ENCODE data around the gene SPAG16. TPM values are rescaled to one million over a fixed set of nuclear protein-coding genes. Genes with fewer than 3 reads are reported as not detected.

SPAG16 gene
- polyA plus RNA-seq, 2 of the 4 experiments (the other 2 are of a cell fraction): 19.1 to 27.6 TPM

DNA sequence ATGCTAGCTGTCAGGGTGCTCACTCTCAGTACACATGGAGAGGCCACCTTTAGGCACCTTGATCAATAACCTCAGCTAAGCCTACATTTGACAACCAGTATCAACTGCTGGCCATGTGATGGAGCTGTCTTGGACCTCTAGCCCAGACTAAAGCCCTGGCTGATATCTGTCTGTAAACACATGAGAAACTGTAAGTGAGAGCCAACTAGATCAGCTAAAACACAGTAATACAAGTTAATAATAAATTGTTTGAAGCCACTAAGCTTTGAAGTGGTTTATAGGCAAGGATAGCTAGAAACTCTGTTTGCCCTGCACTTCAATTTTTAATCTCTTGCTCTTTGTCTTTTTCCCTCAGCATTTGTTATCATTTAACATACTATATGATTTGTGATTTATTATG lies 407.1 kb downstream of the SPAG16 start:
- Histone ChIP-seq H3K4me2 (no peak overlapping the region), H3K4me1 (no peaks in the 10 kb centered on the region), H3K9me3 (no peaks in the 10 kb centered on the region), H3K4me3 (no peak overlapping the region), H3K27ac (no peak overlapping the region)
- ChIA-PET POLR2A (no interaction called here), CTCF (no interaction called here)
- ATAC-seq: no peak
- DNase-seq (ENCODE audit: low read depth in 1 of 2, low spot score in 1 of 2): no peak
- TF ChIP-seq, protein P1, sequence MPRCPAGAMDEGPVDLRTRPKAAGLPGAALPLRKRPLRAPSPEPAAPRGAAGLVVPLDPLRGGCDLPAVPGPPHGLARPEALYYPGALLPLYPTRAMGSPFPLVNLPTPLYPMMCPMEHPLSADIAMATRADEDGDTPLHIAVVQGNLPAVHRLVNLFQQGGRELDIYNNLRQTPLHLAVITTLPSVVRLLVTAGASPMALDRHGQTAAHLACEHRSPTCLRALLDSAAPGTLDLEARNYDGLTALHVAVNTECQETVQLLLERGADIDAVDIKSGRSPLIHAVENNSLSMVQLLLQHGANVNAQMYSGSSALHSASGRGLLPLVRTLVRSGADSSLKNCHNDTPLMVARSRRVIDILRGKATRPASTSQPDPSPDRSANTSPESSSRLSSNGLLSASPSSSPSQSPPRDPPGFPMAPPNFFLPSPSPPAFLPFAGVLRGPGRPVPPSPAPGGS (IDR thresholded peaks at IDR 0.05): no peak
- TF ChIP-seq ZFP36 (IDR thresholded peaks at IDR 0.05; ENCODE audit: borderline replicate concordance, partially characterized antibody) (no peak), SREBF2 (IDR thresholded peaks at IDR 0.05) (no peak), NR3C1 (IDR thresholded peaks at IDR 0.05) (no peak), CHD4 (IDR thresholded peaks at IDR 0.05; ENCODE audit: borderline replicate concordance) (no peak), KDM1A (IDR thresholded peaks at IDR 0.05; ENCODE audit: low read depth) (no peak), MYC (IDR thresholded peaks at IDR 0.05; ENCODE audit: borderline replicate concordance, low read length) (no peak), SMC3 (IDR thresholded peaks at IDR 0.05) (no peak), RCOR1 (IDR thresholded peaks at IDR 0.05; ENCODE audit: low read depth, low read length) (no peak), RAD21 (conservative IDR thresholded peaks at IDR 0.05 in 1 of 2, IDR thresholded peaks at IDR 0.05 in 1 of 2) (no peak), HOXB5 (CRISPR knock-in tag; IDR thresholded peaks at IDR 0.05) (no peak), TFCP2L1 (CRISPR knock-in tag; IDR thresholded peaks at IDR 0.05) (no peak)
- TF ChIP-seq, protein P2, sequence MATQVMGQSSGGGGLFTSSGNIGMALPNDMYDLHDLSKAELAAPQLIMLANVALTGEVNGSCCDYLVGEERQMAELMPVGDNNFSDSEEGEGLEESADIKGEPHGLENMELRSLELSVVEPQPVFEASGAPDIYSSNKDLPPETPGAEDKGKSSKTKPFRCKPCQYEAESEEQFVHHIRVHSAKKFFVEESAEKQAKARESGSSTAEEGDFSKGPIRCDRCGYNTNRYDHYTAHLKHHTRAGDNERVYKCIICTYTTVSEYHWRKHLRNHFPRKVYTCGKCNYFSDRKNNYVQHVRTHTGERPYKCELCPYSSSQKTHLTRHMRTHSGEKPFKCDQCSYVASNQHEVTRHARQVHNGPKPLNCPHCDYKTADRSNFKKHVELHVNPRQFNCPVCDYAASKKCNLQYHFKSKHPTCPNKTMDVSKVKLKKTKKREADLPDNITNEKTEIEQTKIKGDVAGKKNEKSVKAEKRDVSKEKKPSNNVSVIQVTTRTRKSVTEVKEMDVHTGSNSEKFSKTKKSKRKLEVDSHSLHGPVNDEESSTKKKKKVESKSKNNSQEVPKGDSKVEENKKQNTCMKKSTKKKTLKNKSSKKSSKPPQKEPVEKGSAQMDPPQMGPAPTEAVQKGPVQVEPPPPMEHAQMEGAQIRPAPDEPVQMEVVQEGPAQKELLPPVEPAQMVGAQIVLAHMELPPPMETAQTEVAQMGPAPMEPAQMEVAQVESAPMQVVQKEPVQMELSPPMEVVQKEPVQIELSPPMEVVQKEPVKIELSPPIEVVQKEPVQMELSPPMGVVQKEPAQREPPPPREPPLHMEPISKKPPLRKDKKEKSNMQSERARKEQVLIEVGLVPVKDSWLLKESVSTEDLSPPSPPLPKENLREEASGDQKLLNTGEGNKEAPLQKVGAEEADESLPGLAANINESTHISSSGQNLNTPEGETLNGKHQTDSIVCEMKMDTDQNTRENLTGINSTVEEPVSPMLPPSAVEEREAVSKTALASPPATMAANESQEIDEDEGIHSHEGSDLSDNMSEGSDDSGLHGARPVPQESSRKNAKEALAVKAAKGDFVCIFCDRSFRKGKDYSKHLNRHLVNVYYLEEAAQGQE (IDR thresholded peaks at IDR 0.05): no peak
- TF ChIP-seq, protein P3, sequence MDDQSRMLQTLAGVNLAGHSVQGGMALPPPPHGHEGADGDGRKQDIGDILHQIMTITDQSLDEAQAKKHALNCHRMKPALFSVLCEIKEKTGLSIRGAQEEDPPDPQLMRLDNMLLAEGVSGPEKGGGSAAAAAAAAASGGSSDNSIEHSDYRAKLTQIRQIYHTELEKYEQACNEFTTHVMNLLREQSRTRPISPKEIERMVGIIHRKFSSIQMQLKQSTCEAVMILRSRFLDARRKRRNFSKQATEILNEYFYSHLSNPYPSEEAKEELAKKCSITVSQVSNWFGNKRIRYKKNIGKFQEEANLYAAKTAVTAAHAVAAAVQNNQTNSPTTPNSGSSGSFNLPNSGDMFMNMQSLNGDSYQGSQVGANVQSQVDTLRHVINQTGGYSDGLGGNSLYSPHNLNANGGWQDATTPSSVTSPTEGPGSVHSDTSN (IDR thresholded peaks at IDR 0.05): no peak
- TF ChIP-seq, protein P4, sequence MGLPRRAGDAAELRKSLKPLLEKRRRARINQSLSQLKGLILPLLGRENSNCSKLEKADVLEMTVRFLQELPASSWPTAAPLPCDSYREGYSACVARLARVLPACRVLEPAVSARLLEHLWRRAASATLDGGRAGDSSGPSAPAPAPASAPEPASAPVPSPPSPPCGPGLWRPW (IDR thresholded peaks at IDR 0.05): no peak
- no peak for FAIRE-seq

DNA sequence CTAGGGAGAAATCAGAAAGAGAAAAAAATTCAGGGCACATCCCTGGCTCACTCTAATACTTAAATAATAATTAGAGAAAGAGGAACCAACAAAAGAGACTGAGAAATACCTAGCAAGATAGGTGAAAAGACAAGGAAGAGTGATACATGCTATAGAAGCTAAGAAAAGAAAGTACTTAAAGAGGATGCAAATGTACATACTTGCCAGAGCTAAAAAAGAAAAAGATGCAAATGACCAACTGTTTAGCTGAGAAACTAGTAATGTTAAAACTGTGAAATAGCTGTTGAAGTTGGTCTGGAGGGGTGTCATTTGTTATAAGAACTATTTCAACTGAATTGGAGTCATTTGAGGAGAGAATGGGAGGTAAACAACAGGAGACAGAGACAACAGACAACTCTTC lies 412.2 kb downstream of the SPAG16 start:
- Histone ChIP-seq H3K9me3 (no peaks in the 10 kb centered on the region), H3K4me2 (no peak overlapping the region), H3K4me1 (no peaks in the 10 kb centered on the region), H3K4me3 (no peak overlapping the region), H3K27ac (no peak overlapping the region)
- ATAC-seq (no peak), FAIRE-seq (no peak), DNase-seq (ENCODE audit: low read depth in 1 of 2, low spot score in 1 of 2) (no peak)
- ChIA-PET POLR2A (no interaction called here), CTCF (no interaction called here)
- TF ChIP-seq RARB (CRISPR knock-in tag; IDR thresholded peaks at IDR 0.05) (no peak), ZC3H11A (IDR thresholded peaks at IDR 0.05) (no peak), USF2 (IDR thresholded peaks at IDR 0.05) (no peak), ZNF302 (CRISPR knock-in tag; IDR thresholded peaks at IDR 0.05) (no peak), EHF (CRISPR knock-in tag; IDR thresholded peaks at IDR 0.05) (no peak), CBX2 (IDR thresholded peaks at IDR 0.05; ENCODE audit: borderline replicate concordance, low read depth) (no peak), RCOR1 (IDR thresholded peaks at IDR 0.05; ENCODE audit: low read depth, low read length) (no peak), HDAC2 (IDR thresholded peaks at IDR 0.05) (no peak), PHF8 (IDR thresholded peaks at IDR 0.05; ENCODE audit: borderline replicate concordance, low read depth) (no peak), ZFP36 (IDR thresholded peaks at IDR 0.05; ENCODE audit: borderline replicate concordance, partially characterized antibody) (no peak), RNF2 (IDR thresholded peaks at IDR 0.05; ENCODE audit: borderline replicate concordance, low read depth) (no peak), CHD4 (IDR thresholded peaks at IDR 0.05; ENCODE audit: borderline replicate concordance) (no peak), ELK1 (IDR thresholded peaks at IDR 0.05; ENCODE audit: low read depth, low read length) (no peak), ESRRA (IDR thresholded peaks at IDR 0.05; ENCODE audit: borderline replicate concordance, low read length) (no peak), CEBPB (IDR thresholded peaks at IDR 0.05) (no peak), JUN (IDR thresholded peaks at IDR 0.05) (no peak)
- TF ChIP-seq, protein P3 (IDR thresholded peaks at IDR 0.05): no peak
- TF ChIP-seq, protein P1 (IDR thresholded peaks at IDR 0.05): no peak

All from A549 (cell line).